ENCODE measurements around the gene CCDC63.

CCDC63 gene

DNA sequence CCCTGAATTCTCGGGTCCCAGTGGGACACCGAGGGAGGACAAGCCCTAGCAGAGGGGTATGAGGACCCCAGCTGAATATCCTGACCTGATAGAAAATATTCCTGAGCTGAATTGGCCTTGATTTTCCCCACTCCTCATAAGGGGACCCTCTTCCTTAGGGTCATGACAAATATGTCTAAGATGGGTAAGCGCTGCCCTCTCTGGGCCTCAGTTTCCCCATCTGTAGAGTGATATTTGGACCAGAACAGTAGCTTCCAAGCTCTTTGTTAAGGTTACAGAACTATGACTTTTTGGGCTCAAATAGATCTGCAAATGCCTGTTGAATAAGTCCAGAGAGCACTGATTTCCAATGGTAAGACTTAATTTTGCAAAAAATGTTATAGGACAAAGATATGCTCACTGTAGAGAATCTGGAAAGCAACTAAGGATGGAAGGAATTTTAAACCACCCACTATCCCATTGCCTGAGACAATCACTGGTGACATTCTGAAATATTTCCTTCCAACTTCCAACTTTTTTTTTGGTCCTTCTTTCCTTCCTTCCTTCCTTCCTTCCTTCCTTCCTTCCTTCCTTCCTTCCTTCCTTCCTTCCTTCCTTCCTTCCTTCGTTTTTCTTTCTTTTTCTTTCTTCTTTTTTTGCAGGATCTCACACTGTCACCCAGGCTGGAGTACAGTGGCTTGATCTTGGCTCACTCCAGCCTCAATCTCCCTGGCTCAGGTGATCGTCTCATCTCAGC is 41.6 kb downstream of the CCDC63 start:
- Histone ChIP-seq H3K27ac (replicated peaks) (no peak overlapping the region), H3K27me3 (ENCODE audit: insufficient read depth, poor library complexity, severe bottlenecking) (no peaks in the 10 kb centered on the region), H3K4me3 (replicated peaks; ENCODE audit: insufficient read depth, low read length) (no peak overlapping the region)
- TF ChIP-seq GABPA (IDR thresholded peaks at IDR 0.05; ENCODE audit: low read depth), result no peak
- TF ChIP-seq, protein P1, sequence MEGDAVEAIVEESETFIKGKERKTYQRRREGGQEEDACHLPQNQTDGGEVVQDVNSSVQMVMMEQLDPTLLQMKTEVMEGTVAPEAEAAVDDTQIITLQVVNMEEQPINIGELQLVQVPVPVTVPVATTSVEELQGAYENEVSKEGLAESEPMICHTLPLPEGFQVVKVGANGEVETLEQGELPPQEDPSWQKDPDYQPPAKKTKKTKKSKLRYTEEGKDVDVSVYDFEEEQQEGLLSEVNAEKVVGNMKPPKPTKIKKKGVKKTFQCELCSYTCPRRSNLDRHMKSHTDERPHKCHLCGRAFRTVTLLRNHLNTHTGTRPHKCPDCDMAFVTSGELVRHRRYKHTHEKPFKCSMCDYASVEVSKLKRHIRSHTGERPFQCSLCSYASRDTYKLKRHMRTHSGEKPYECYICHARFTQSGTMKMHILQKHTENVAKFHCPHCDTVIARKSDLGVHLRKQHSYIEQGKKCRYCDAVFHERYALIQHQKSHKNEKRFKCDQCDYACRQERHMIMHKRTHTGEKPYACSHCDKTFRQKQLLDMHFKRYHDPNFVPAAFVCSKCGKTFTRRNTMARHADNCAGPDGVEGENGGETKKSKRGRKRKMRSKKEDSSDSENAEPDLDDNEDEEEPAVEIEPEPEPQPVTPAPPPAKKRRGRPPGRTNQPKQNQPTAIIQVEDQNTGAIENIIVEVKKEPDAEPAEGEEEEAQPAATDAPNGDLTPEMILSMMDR (IDR thresholded peaks at IDR 0.05; ENCODE audit: insufficient read depth, low read length), result no peak
- TF ChIP-seq POLR2AphosphoS5 (IDR thresholded peaks at IDR 0.05; ENCODE audit: low read depth), result no peak
- TF ChIP-seq, protein P2, sequence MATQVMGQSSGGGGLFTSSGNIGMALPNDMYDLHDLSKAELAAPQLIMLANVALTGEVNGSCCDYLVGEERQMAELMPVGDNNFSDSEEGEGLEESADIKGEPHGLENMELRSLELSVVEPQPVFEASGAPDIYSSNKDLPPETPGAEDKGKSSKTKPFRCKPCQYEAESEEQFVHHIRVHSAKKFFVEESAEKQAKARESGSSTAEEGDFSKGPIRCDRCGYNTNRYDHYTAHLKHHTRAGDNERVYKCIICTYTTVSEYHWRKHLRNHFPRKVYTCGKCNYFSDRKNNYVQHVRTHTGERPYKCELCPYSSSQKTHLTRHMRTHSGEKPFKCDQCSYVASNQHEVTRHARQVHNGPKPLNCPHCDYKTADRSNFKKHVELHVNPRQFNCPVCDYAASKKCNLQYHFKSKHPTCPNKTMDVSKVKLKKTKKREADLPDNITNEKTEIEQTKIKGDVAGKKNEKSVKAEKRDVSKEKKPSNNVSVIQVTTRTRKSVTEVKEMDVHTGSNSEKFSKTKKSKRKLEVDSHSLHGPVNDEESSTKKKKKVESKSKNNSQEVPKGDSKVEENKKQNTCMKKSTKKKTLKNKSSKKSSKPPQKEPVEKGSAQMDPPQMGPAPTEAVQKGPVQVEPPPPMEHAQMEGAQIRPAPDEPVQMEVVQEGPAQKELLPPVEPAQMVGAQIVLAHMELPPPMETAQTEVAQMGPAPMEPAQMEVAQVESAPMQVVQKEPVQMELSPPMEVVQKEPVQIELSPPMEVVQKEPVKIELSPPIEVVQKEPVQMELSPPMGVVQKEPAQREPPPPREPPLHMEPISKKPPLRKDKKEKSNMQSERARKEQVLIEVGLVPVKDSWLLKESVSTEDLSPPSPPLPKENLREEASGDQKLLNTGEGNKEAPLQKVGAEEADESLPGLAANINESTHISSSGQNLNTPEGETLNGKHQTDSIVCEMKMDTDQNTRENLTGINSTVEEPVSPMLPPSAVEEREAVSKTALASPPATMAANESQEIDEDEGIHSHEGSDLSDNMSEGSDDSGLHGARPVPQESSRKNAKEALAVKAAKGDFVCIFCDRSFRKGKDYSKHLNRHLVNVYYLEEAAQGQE (IDR thresholded peaks at IDR 0.05; ENCODE audit: insufficient replicate concordance, low read depth), result no peak
- TF ChIP-seq SPI1 (IDR thresholded peaks at IDR 0.05; ENCODE audit: borderline replicate concordance, low read depth), result no peak
- no peak for DNase-seq (ENCODE audit: low read depth in 1 of 2, low spot score in 1 of 2)

DNA sequence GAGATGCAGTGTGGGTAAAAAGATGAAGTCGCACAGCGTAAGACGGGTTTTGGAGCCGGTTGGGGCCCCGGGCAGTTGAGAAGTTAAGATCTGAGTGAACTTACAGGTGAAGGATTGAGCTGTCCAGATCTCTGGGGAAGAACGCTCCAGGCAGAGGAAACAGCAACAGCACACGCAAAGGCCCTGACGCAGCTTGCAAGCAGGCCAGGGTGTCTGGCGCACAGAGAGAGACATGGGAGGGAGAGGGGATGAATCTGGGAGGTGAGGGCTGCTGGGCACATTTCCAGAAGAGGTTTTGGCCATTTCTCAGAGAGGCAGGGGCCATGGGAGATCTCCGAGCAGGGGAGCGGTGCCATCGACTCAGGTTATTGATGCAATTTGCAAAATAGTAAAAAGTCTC is 42.6 kb downstream of the CCDC63 start:
- H3K27ac ChIP-seq (replicated peaks), result no peak overlapping the region

DNA sequence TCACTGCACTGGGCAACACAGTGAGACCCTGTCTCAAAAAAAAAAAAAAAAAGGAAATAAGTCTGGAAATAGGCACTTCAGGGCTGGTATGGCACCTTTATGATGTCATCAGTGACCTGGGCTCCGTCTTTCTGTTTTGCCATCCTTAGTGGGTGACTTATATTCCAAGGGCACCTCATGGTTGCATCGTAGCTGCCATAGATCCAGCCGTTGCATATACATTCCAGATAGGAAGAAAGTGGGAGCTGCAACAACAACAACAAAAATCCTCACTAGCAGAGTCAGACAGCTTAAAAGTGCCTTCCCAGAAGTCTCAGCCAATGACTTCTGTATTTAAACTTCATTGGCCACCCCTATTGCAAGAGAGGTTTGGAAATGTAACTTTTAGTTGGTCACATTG is 47.2 kb downstream of the CCDC63 start:
- Histone ChIP-seq H3K27me3 (ENCODE audit: insufficient read depth, poor library complexity, severe bottlenecking) (no peaks in the 10 kb centered on the region), H3K27ac (replicated peaks) (no peak overlapping the region), H3K4me3 (replicated peaks; ENCODE audit: insufficient read depth, low read length) (no peak overlapping the region)
- DNase-seq (ENCODE audit: low read depth in 1 of 2, low spot score in 1 of 2), result no peak
- TF ChIP-seq GABPA (IDR thresholded peaks at IDR 0.05; ENCODE audit: low read depth) (no peak), POLR2AphosphoS5 (IDR thresholded peaks at IDR 0.05; ENCODE audit: low read depth) (no peak), SPI1 (IDR thresholded peaks at IDR 0.05; ENCODE audit: borderline replicate concordance, low read depth) (no peak)
- TF ChIP-seq, protein P1 (IDR thresholded peaks at IDR 0.05; ENCODE audit: insufficient read depth, low read length), result no peak
- TF ChIP-seq, protein P2 (IDR thresholded peaks at IDR 0.05; ENCODE audit: insufficient replicate concordance, low read depth), result no peak

More for the DNA sequence above, 42.6 kb downstream of the CCDC63 start:
- no peaks in the 10 kb centered on the region for H3K27me3 ChIP-seq (ENCODE audit: insufficient read depth, poor library complexity, severe bottlenecking)
- no peak for TF ChIP-seq POLR2AphosphoS5 (IDR thresholded peaks at IDR 0.05; ENCODE audit: low read depth)
- no peak overlapping the region for H3K4me3 ChIP-seq (replicated peaks; ENCODE audit: insufficient read depth, low read length)
- no peak for DNase-seq (ENCODE audit: low read depth in 1 of 2, low spot score in 1 of 2)

DNA sequence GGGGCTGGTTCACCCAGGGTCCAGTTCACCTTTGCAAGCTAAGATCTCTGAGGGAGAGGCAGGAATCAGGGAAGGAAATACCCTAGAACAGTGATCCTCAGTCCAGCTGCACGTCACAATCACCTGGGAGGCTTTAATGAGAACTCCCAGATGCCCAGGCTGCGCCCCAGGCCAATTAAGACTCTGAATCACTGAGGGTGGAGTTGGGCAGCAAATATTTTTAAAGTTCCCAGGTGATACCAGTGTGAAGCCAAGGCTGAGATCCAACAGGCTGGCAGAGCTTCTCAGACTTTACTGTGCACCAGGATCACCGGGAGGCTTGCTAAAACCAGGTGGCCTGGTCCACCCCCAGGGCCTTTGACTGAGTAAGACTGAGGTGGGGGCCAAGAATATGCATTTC is 49.8 kb downstream of the CCDC63 start:
- no peak for DNase-seq (ENCODE audit: low read depth in 1 of 2, low spot score in 1 of 2)
- Histone ChIP-seq H3K27ac (replicated peaks) (no peak overlapping the region), H3K27me3 (ENCODE audit: insufficient read depth, poor library complexity, severe bottlenecking) (no peaks in the 10 kb centered on the region), H3K4me3 (replicated peaks; ENCODE audit: insufficient read depth, low read length) (no peak overlapping the region)
- TF ChIP-seq SPI1 (IDR thresholded peaks at IDR 0.05; ENCODE audit: borderline replicate concordance, low read depth) (no peak), POLR2AphosphoS5 (IDR thresholded peaks at IDR 0.05; ENCODE audit: low read depth) (no peak), GABPA (IDR thresholded peaks at IDR 0.05; ENCODE audit: low read depth) (no peak)
- TF ChIP-seq, protein P2 (IDR thresholded peaks at IDR 0.05; ENCODE audit: insufficient replicate concordance, low read depth), result no peak
- TF ChIP-seq, protein P1 (IDR thresholded peaks at IDR 0.05; ENCODE audit: insufficient read depth, low read length), result no peak

Data from HL-60 (cell line).